Lower lobe of right lung (tissue), 2 donors: ENCODE data around the gene PEG3. TPM values are rescaled to one million over a fixed set of nuclear protein-coding genes. Genes with fewer than 3 reads are reported as not detected.

Source experiments
- ATAC-seq, 2 donors: fragments of 200-7000 bp; cut with Tn5 transposase; one replicate each; pipeline ENCODE4 v1.9.1; 2020 to 2022; ENCODE audit warnings: mild to moderate bottlenecking in 2 of 2, moderate library complexity in 2 of 2
- DNase-seq: peaks from one replicate; pipeline ENCODE4 v3.0.0-alpha.2; 2020
- H3K27ac ChIP-seq: fragments of 200-600 bp; one replicate; pipeline ENCODE4 v1.8.0; 2022
- H3K27me3 ChIP-seq: fragments of 200-600 bp; one replicate; pipeline ENCODE4 v1.8.0; 2022; ENCODE audit warnings: low read depth
- H3K36me3 ChIP-seq: fragments of 200-600 bp; one replicate; pipeline ENCODE4 v1.8.0; 2022; ENCODE audit warnings: mild to moderate bottlenecking
- H3K4me1 ChIP-seq: fragments of 200-600 bp; one replicate; pipeline ENCODE4 v1.8.0; 2022
- H3K4me3 ChIP-seq: fragments of 200-600 bp; one replicate; pipeline ENCODE4 v1.8.0; 2022; ENCODE audit warnings: mild to moderate bottlenecking
- H3K9me3 ChIP-seq: fragments of 200-600 bp; one replicate; pipeline ENCODE4 v1.8.0; 2022
- intact Hi-C: fragments of 100-400 bp; cut with DNase I; formaldehyde crosslinking; loops from one replicate; pipeline ENCODE4 v1.11.0; 2022
- total RNA-seq: library from RNA; stranded (reverse); fragmentation: NEBNext Ultra II Directional; extraction: Animal tissue kit (Norgen Biotek cat#: 25700); gene quantifications from one replicate; pipeline ENCODE4 v1.2.1, GENCODE V29; 2021
- TF ChIP-seq, protein P1 (sequence below): fragments of 200-600 bp; IDR thresholded peaks from one replicate; pipeline ENCODE4 v1.8.0; 2022; ENCODE audit warnings: antibody characterized with exemption, mild to moderate bottlenecking
- donor health status: DM: no; HTN: yes; CAD: no; lungs with severe emphysema.

PEG3 gene
- total RNA-seq, 1 donor from 2014 or later = 5.0 TPM

DNA sequence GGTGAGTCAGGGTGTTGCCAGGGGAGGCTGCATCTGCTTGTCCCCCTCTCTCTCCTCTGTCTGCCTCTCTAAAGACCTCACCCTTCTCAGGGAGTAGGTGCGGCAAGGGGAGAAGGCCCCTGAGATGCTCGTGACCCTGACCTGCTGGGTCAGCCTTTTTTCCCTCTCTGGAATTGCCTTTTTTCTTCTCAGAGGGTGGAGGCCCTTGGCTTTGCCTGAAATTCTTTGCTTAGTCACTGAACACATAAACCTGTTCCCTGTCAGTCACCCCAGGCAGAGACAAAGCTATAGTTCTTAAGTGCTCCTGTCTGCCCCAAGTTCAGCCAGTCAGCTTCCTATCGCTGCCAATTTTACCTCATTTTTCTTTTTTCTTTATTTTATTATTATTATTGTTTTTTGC is 35.2 kb upstream of the PEG3 start:
- Histone ChIP-seq H3K27me3 (no peaks in the 10 kb centered on the region), H3K27ac (no peak overlapping the region), H3K4me1 (no peaks in the 10 kb centered on the region), H3K4me3 (no peak overlapping the region), H3K9me3 (peaks cover 3% of the 10 kb centered on the region), H3K36me3 (no peaks in the 10 kb centered on the region)
- TF ChIP-seq, protein P1, sequence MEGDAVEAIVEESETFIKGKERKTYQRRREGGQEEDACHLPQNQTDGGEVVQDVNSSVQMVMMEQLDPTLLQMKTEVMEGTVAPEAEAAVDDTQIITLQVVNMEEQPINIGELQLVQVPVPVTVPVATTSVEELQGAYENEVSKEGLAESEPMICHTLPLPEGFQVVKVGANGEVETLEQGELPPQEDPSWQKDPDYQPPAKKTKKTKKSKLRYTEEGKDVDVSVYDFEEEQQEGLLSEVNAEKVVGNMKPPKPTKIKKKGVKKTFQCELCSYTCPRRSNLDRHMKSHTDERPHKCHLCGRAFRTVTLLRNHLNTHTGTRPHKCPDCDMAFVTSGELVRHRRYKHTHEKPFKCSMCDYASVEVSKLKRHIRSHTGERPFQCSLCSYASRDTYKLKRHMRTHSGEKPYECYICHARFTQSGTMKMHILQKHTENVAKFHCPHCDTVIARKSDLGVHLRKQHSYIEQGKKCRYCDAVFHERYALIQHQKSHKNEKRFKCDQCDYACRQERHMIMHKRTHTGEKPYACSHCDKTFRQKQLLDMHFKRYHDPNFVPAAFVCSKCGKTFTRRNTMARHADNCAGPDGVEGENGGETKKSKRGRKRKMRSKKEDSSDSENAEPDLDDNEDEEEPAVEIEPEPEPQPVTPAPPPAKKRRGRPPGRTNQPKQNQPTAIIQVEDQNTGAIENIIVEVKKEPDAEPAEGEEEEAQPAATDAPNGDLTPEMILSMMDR = no peak
- DNase-seq (no peak), ATAC-seq (no peak)
- intact Hi-C loops = no loop called here

DNA sequence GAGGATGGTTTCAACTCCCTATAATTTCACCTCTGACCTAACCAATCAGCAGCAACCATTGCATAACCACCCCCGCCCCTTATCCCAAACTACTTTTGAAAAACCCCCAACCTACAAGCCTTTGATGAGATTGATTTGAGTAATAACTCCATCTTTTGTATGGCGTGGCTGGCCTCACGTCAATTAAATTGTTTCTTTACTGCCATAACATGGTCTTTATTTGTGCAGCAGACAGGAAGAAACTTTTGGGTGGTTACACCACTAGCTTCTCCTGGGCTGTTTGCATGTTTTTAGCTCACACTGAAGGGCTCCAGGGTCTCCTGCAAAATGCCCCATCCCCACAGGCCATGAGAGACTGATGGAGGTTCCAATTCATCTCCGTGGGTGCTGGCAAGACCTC is 34.0 kb upstream of the PEG3 start:
- TF ChIP-seq, protein P1 = no peak
- H3K27me3 ChIP-seq = no peaks in the 10 kb centered on the region
- DNase-seq = no peak
- no peak for ATAC-seq
- intact Hi-C loops = no loop called here
- H3K4me3 ChIP-seq = no peak overlapping the region
- no peak overlapping the region for H3K27ac ChIP-seq
- H3K9me3 ChIP-seq = peaks cover 1% of the 10 kb centered on the region
- no peaks in the 10 kb centered on the region for H3K36me3 ChIP-seq
- H3K4me1 ChIP-seq = no peaks in the 10 kb centered on the region

DNA sequence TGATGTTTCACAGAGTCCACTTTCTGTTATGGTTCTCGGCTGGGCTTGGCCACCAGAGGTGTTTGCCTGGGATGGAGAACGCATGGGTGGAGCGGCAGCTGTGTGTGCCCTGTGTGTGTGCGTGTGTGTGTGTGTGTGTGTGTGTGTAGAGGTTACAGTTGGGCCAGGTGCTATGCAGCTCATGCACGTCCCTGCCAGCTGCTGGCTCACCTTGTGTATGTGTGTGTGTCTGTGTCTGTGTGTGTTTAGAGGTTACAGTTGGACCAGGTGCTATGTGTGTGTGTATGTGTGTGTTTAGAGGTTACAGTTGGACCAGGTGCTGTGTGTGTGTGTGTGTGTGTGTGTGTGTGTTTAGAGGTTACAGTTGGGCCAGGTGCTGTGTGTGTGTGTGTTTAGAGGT is 33.0 kb upstream of the PEG3 start:
- no peak for ATAC-seq
- TF ChIP-seq, protein P1 = no peak
- DNase-seq = no peak
- Histone ChIP-seq H3K27ac (no peak overlapping the region), H3K9me3 (peaks cover 5% of the 10 kb centered on the region), H3K36me3 (no peaks in the 10 kb centered on the region), H3K27me3 (no peaks in the 10 kb centered on the region), H3K4me3 (no peak overlapping the region), H3K4me1 (no peaks in the 10 kb centered on the region)
- intact Hi-C loops = no loop called here

DNA sequence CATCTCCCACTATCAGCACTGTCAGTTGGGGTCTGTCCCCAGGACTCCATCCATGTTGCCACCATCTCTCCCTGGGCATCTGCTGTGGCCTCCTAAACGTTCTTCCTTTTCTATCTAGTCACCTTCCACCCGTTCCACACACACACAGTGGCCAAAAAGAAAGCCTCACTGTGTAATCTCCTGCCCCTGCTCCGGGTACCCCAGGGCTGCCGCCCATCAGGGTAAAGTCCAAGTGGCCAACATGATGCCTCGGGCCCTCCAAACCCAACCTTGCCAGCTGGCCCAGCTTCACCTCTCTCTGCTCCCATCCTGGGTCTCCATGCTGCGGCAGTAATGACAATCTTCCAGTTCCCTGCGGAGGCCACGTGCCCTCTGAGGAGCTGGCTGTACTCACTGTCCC is 29.4 kb upstream of the PEG3 start:
- no peak for ATAC-seq
- Histone ChIP-seq H3K4me1 (no peaks in the 10 kb centered on the region), H3K36me3 (no peaks in the 10 kb centered on the region), H3K4me3 (no peak overlapping the region), H3K27me3 (no peaks in the 10 kb centered on the region), H3K9me3 (peaks cover 5% of the 10 kb centered on the region), H3K27ac (no peak overlapping the region)
- intact Hi-C loops = no loop called here
- DNase-seq = no peak
- TF ChIP-seq, protein P1 = no peak

DNA sequence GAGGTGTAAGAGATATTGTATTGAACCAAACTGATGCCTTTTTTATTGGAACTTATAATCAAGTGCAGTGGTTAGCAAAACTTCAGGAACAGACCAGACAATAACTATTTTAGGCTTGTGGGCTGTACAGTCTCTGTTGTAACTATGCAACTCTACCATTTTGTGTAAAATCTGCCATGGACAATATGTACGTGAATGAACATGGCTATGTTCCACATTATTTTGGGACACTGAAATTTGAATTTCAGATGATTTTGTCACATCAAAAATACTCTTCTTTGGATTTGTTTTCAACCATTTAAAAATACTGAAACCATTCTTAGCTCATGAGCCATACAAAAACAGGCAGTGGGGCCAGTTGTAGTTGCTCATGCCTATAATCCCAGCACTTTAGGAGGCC is 27.9 kb upstream of the PEG3 start:
- Histone ChIP-seq H3K36me3 (no peaks in the 10 kb centered on the region), H3K9me3 (peaks cover 5% of the 10 kb centered on the region), H3K27ac (no peak overlapping the region), H3K4me1 (no peaks in the 10 kb centered on the region), H3K27me3 (no peaks in the 10 kb centered on the region), H3K4me3 (no peak overlapping the region)
- intact Hi-C loops = no loop called here
- DNase-seq (no peak), ATAC-seq (no peak)
- TF ChIP-seq, protein P1 = no peak

DNA sequence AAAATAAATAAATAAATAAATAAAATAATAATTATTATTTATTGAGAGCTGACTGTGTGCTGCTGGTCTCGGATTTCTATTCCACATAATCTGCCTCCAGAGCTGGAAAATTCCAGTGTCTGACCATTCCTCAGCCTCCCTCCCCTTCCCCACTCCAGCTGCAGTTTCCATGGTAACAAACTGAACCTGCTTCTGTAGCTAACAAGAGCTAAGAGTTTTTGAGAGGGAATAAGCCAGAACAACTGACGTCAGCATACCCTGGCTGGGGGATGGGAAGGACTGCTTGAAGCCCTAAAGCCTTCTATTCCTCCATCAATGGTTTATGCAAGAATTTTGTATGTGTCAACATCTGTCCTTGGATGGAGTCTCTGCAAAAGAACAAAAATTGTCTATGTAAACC is 26.0 kb upstream of the PEG3 start:
- Histone ChIP-seq H3K27ac (no peak overlapping the region), H3K27me3 (no peaks in the 10 kb centered on the region), H3K9me3 (peaks cover 5% of the 10 kb centered on the region), H3K36me3 (no peaks in the 10 kb centered on the region), H3K4me3 (no peak overlapping the region), H3K4me1 (no peaks in the 10 kb centered on the region)
- DNase-seq (no peak), ATAC-seq (no peak)
- TF ChIP-seq, protein P1 = no peak
- intact Hi-C loops = no loop called here
